Placental epithelial cell (primary cell): ENCODE measurements around the gene OLIG3. TPM values are rescaled to one million over a fixed set of nuclear protein-coding genes. Genes with fewer than 3 reads are reported as not detected.

Experiments used
- total RNA-seq: library from RNA; depleted of rRNA; stranded (reverse); fragments of >200 nt; gene quantifications from 2 replicates; pipeline ENCODE4 v1.2.3, GENCODE V29; 2012

The OLIG3 gene
- not detected in 2 replicates for total RNA-seq

DNA sequence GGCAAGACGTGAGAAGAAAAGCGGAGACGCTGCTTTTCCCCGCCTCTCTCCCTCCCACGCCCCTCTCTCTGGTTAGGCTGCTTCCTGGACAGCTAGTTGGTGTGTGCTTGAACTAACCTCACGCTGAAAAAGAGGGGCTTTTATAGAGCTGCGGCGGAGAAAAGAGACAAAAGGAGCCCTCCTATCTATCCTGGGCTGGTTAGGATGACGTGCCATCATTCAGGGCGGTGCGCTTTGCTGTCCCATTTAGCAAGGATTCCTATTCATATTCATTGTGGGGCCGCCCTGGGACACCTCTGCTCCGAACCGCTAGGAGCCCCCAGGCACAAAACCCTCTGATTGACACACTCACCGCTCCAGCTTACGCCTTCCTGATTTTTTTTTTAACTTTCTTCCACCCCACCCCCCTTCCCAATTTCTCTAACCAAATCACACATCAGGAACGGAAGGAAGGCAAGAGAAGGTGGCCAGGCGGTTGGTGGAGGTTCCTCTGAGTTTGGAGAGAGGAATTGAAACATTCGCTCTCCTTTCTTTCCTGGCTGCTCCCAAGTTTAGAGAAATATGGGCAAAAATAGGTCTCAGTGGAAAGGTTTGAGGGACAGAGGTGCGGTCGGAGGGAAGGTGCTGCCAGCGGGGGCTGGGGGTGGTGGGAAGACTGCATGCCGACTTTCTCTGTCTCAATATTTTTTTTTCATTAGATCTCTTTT lies at the start of gene OLIG3:
Gene OLIG3 (minus strand): TSS at position 114 of the 707 bp plus-strand sequence. CDS start 224 bp downstream, outside the sequence.

